ENCODE measurements around the gene DPYD.

DNA sequence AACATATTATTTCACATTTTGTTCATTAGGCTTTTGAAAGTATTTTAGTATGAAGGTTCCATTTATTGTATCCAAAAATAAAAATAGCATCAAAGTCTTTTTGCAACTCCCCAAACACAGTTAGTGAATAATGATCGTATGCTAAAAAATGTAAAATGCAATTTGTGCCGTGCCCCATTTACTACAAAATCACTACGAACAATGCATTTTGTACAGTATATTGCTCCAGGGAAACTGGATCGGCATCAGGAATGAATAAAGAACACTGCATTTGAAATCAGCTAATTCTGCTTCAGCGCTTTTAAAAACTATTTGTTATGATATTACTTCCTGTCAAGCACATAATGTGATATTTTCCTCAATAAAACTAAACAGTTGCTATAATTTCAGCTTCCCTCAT lies 547.8 kb downstream of the DPYD start:
- no peak for TF ChIP-seq POLR2A (IDR thresholded peaks at IDR 0.05; ENCODE audit: low read depth, low read length)
- no peak for TF ChIP-seq TAF1 (IDR thresholded peaks at IDR 0.05; ENCODE audit: low read depth, low read length)
